RWPE1 (cell line): ENCODE measurements around the gene HLA-DRA.

Source experiments
- CTCF ChIA-PET: fragments of 350-600 bp; sonication (Branson Sonifier 250); formaldehyde crosslinking; extraction: SDS; loops from one replicate; lab custom pipeline; 2021; lab: Yijun Ruan, JAX
- POLR2A ChIA-PET: fragments of 400-600 bp; formaldehyde crosslinking; extraction: SDS; loops from one replicate; lab custom pipeline; 2020; ENCODE audit warnings: antibody characterized with exemption; ENCODE audit not compliant: low non-redundant PET; lab: Yijun Ruan, JAX
- DNase-seq: peaks from one replicate; pipeline ENCODE4 v3.0.0; 2012; ENCODE audit warnings: low spot score
- H3K27ac ChIP-seq: fragments of 450-650 bp; 2 replicates; pipeline ENCODE4 v1.5.1; 2017
- TF ChIP-seq, protein P1 (sequence below): fragments of 450-650 bp; conservative IDR thresholded peaks from 2 replicates; pipeline ENCODE4 v1.5.1; 2017; ENCODE audit warnings: low read depth, mild to moderate bottlenecking

The HLA-DRA gene

DNA sequence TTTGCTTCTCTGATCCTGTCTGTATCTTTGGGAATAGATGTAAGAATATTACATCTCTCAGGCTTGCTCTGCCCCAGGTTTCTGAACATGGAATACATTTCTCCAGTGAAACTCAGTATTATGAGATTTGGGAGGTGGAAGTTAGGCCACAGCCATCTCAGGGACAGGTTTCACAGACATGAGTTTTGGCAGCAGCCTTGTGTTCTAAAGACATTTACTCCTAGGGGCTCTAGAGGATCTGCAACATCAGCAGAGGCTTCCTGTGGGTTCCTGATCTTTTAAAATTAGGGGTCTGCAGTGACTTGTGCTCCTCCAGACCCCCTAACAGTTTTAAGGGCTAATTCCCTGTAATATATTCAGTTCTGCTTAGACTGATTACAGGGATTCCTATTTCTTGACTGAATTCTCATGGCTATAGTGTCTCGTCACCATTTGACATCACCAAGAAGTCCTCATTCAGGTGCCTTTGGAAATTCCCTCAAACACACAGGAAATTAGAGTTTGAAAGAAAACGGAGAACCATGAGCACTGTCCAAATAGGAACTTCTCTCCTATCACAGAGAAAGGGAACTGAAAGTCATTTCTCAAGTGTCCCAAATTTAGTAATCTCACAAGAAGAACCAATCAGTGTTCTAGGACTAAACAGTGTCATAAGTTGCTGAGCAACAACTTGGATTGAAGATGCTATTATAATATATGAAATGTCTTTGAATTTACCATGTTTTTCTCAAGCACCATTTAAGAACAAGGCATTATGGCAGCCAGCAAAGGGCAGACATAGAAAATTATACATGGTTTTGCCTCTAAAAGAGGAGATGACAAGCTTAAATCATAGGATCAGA lies 2.5 kb upstream of the HLA-DRA start:
- DNase-seq: no peak
- CTCF ChIA-PET: interaction anchor here (0.7 kb wide), 1 partner anchor 38 kb away, joined by 3 read pairs; no protein-coding TSS in a partner anchor
- POLR2A ChIA-PET: no interaction called here
- TF ChIP-seq, protein P1, sequence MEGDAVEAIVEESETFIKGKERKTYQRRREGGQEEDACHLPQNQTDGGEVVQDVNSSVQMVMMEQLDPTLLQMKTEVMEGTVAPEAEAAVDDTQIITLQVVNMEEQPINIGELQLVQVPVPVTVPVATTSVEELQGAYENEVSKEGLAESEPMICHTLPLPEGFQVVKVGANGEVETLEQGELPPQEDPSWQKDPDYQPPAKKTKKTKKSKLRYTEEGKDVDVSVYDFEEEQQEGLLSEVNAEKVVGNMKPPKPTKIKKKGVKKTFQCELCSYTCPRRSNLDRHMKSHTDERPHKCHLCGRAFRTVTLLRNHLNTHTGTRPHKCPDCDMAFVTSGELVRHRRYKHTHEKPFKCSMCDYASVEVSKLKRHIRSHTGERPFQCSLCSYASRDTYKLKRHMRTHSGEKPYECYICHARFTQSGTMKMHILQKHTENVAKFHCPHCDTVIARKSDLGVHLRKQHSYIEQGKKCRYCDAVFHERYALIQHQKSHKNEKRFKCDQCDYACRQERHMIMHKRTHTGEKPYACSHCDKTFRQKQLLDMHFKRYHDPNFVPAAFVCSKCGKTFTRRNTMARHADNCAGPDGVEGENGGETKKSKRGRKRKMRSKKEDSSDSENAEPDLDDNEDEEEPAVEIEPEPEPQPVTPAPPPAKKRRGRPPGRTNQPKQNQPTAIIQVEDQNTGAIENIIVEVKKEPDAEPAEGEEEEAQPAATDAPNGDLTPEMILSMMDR: no peak
- no peak overlapping the region for H3K27ac ChIP-seq

DNA sequence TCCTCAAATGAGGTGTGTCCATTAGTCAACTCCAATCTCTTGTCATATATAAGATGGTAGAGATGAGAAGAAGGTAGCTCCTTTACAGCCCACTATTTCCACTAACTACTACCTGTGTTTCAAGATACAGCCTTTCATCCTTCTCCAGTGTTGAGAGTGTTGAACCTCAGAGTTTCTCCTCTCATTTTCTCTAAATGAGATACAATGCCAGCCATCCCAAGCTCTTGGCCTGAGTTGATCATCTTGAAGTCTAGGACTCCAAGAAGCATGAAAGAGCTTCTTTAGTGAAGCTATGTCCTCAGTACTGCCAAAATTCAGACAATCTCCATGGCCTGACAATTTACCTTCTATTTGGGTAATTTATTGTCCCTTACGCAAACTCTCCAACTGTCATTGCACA lies 548 bp upstream of the HLA-DRA start:
- no peak overlapping the region for H3K27ac ChIP-seq
- no peak for DNase-seq
- TF ChIP-seq, protein P1: no peak

DNA sequence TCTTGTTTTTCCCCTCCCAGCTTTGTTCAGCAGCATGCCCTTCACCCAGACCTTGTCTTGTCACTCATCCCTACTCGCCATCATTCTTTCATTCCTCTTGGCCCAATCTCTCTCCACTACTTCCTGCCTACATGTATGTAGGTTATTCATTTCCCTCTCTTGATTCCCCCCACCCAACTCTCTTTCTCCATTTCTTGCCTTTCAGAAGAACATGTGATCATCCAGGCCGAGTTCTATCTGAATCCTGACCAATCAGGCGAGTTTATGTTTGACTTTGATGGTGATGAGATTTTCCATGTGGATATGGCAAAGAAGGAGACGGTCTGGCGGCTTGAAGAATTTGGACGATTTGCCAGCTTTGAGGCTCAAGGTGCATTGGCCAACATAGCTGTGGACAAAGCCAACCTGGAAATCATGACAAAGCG lies 2.6 kb downstream of the HLA-DRA start:
- TF ChIP-seq, protein P1: no peak
- CTCF ChIA-PET: interaction anchor here (0.6 kb wide), 1 partner anchor 396 kb away, joined by 3 read pairs; the partner anchor contains the start of gene TAP2
- no peak overlapping the region for H3K27ac ChIP-seq
- POLR2A ChIA-PET: no interaction called here
- DNase-seq: no peak

More for the DNA sequence above, 548 bp upstream of the HLA-DRA start:
- ChIA-PET POLR2A (no interaction called here), CTCF (no interaction called here)

DNA sequence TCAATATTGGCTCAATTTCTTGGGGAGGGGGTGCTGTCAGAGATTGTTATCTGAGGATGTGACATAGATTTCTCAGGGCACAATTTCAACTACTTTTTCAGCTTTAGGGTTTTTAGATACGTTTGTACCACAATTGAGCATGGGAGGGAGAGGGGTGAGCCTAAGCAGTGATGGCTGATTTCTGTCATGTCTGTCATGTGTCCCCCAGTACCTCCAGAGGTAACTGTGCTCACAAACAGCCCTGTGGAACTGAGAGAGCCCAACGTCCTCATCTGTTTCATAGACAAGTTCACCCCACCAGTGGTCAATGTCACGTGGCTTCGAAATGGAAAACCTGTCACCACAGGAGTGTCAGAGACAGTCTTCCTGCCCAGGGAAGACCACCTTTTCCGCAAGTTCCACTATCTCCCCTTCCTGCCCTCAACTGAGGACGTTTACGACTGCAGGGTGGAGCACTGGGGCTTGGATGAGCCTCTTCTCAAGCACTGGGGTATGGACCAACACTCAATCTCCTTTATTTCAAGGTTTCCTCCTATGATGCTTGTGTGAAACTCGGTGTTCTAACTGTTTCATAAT lies 3.4 kb downstream of the HLA-DRA start:
- POLR2A ChIA-PET: no interaction called here

DNA sequence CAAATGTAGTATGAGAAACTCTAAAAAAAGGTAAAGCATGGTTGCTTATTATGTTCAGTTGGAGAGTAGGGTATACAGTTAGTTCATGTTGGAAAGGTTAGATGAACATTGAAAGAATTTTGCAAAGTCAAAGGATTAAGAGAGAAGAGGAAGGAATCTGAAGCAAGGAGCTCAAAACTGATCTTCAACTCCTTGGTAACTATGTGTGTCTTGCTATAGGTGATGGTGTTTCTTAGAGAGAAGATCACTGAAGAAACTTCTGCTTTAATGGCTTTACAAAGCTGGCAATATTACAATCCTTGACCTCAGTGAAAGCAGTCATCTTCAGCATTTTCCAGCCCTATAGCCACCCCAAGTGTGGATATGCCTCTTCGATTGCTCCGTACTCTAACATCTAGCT lies 4.7 kb downstream of the HLA-DRA start:
- CTCF ChIA-PET: interaction anchor here (0.6 kb wide), 1 partner anchor 155 kb away, joined by 5 read pairs; no protein-coding TSS in a partner anchor
- POLR2A ChIA-PET: no interaction called here
- TF ChIP-seq, protein P1: no peak
- DNase-seq: no peak
- H3K27ac ChIP-seq: no peak overlapping the region

More for the DNA sequence above, 3.4 kb downstream of the HLA-DRA start:
- TF ChIP-seq, protein P1: no peak
- no peak overlapping the region for H3K27ac ChIP-seq
- no peak for DNase-seq
- CTCF ChIA-PET: no interaction called here

DNA sequence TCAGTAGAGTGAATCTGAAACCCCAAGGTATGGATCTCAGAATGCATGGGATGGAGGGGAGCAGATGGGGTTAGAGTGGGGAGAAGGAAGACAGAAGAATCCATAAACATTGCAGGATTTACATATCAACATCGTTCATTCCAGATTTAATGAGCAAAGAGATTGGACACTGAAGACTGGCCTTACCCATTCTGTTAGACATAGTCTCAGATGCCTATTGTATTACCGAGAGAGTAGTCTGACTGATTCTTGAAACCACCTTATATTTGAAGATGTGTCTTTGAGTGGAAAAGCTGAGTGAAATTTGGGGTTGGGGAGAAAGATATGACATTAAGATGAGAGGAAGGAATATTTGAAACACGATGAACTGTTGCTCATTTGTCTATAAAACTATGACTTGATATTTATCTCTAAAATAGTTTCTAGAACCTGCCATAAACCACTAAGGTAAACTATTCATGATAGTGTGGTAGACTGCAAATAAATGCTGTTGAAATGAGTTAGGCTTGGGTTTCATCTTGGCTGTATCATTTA lies 5.7 kb downstream of the HLA-DRA start:
- ChIA-PET POLR2A (no interaction called here), CTCF (no interaction called here)
- TF ChIP-seq, protein P1: no peak
- no peak for DNase-seq
- no peak overlapping the region for H3K27ac ChIP-seq
